AG10803 (cell line): Measurements from ENCODE around the gene PARD3B.

Source experiments
- DNase-seq: peaks from one replicate; pipeline ENCODE4 v3.0.0; 2010; ENCODE audit warnings: low read depth
- H3K4me3 ChIP-seq: 2 replicates; pipeline ENCODE4 v1.5.1; 2011; ENCODE audit warnings: mild to moderate bottlenecking, low read length, control low read depth
- CTCF ChIP-seq: conservative IDR thresholded peaks from 2 replicates; pipeline ENCODE4 v1.5.1; 2011; ENCODE audit warnings: mild to moderate bottlenecking, low read length, control low read depth, inconsistent platforms

The PARD3B gene

GRCh38 chr2:205321231-205321630 lies 776.0 kb downstream of the PARD3B start:
- DNase-seq: peak; percentile 73
- TF ChIP-seq CTCF: no peak
- no peak overlapping the region for H3K4me3 ChIP-seq

GRCh38 chr2:205323929-205324328 lies 778.7 kb downstream of the PARD3B start:
- DNase-seq: no peak
- TF ChIP-seq CTCF: peak; percentile 39
- H3K4me3 ChIP-seq: no peak overlapping the region

- no peak for TF ChIP-seq CTCF
- no peak overlapping the region for H3K4me3 ChIP-seq
- no peak for DNase-seq
Measured at GRCh38 chr2:205324355-205324754, 779.1 kb downstream of the PARD3B start.

GRCh38 chr2:205333351-205333750 lies 788.1 kb downstream of the PARD3B start:
- DNase-seq: no peak

GRCh38 chr2:205337274-205337673 lies 792.0 kb downstream of the PARD3B start:
- DNase-seq: no peak
- no peak for TF ChIP-seq CTCF
- no peak overlapping the region for H3K4me3 ChIP-seq

More at GRCh38 chr2:205333351-205333750, 788.1 kb downstream of the PARD3B start:
- H3K4me3 ChIP-seq: no peak overlapping the region
- TF ChIP-seq CTCF: no peak

GRCh38 chr2:205338156-205338555 lies 792.9 kb downstream of the PARD3B start:
- no peak for DNase-seq
- H3K4me3 ChIP-seq: no peak overlapping the region
- TF ChIP-seq CTCF: no peak

- no peak overlapping the region for H3K4me3 ChIP-seq
- no peak for TF ChIP-seq CTCF
Measured at GRCh38 chr2:205343103-205343502, 797.8 kb downstream of the PARD3B start.

More at GRCh38 chr2:205343103-205343502, 797.8 kb downstream of the PARD3B start:
- DNase-seq: no peak
